SK-N-SH (cell line): ENCODE measurements around the gene BAG1. TPM values are rescaled to one million over a fixed set of nuclear protein-coding genes. Genes with fewer than 3 reads are reported as not detected.

Experiments
- CTCF ChIA-PET: fragments of 300-600, 350-600 bp; formaldehyde crosslinking; extraction: SDS; loops from one replicate; lab custom pipeline; 2021; lab: Yijun Ruan, JAX
- POLR2A ChIA-PET: fragments of 350-600 bp; sonication (Branson Sonifier 250); formaldehyde crosslinking; extraction: SDS; loops from one replicate; lab custom pipeline; 2020; ENCODE audit warnings: antibody characterized with exemption, inconsistent platforms; lab: Yijun Ruan, JAX
- DNase-seq: peaks from one replicate; pipeline ENCODE4 v3.0.0; 2012
- H2AFZ ChIP-seq: fragments of 200-600 bp; sonication (generic); 2 replicates; pipeline ENCODE4 v1.8.1; 2016; ENCODE audit warnings: antibody characterized with exemption, mild to moderate bottlenecking, low read depth
- H3F3A ChIP-seq: fragments of 200-600 bp; sonication (generic); replicated peaks from 2 replicates; pipeline ENCODE3; 2016; ENCODE audit warnings: antibody characterized with exemption, mild to moderate bottlenecking; ENCODE audit not compliant: insufficient read depth
- H3K27ac ChIP-seq, 2 experiments: fragments of 200-500 bp in 1 of 2; fragments of 200-600 bp in 1 of 2; sonication (Bioruptor generic) in 1 of 2; sonication (generic), shearing (Covaris generic) in 1 of 2; 2 replicates each; pipeline versions ENCODE4 v1.5.1 to v1.6.1; 2014 to 2016; ENCODE audit warnings: low read depth in 2 of 2, inconsistent platforms in 1 of 2, low read length in 1 of 2, mild to moderate bottlenecking in 1 of 2, mixed read lengths in 1 of 2
- H3K27me3 ChIP-seq: fragments of 200-600 bp; sonication (generic), shearing (Covaris generic); 2 replicates; pipeline ENCODE4 v1.6.1; 2016; ENCODE audit warnings: mixed run types; ENCODE audit not compliant: insufficient read depth
- H3K36me3 ChIP-seq, 2 experiments: fragments of 200-500 bp in 1 of 2; fragments of 200-600 bp in 1 of 2; sonication (Bioruptor generic) in 1 of 2; sonication (generic) in 1 of 2; replicated peaks in 1 of 2; 2 replicates each; pipeline versions ENCODE3 to v1.5.1; 2014 to 2016; ENCODE audit warnings: low read length in 1 of 2, mild to moderate bottlenecking in 1 of 2; ENCODE audit not compliant: insufficient read depth in 2 of 2, control insufficient read depth in 1 of 2
- H3K4me1 ChIP-seq, 2 experiments: fragments of 200-500 bp in 1 of 2; fragments of 200-600 bp in 1 of 2; sonication (Bioruptor generic) in 1 of 2; sonication (generic), shearing (Covaris generic) in 1 of 2; 2 replicates each; pipeline versions ENCODE4 v1.5.1 to v1.6.1; 2014 to 2016; ENCODE audit warnings: low read depth in 1 of 2, low read length in 1 of 2, mixed run types in 1 of 2; ENCODE audit not compliant: insufficient read depth in 2 of 2, control insufficient read depth in 1 of 2
- H3K4me2 ChIP-seq: fragments of 200-600 bp; sonication (generic), shearing (Covaris generic); 2 replicates; pipeline ENCODE4 v1.6.1; 2017; ENCODE audit warnings: mixed run types
- H3K4me3 ChIP-seq, 2 experiments: fragments of 200-500 bp in 1 of 2; fragments of 200-600 bp in 1 of 2; sonication (Bioruptor generic) in 1 of 2; sonication (generic), shearing (Covaris generic) in 1 of 2; 2 replicates each; pipeline versions ENCODE4 v1.5.1 to v1.8.1; 2014 to 2016; ENCODE audit warnings: low read depth in 2 of 2, inconsistent platforms in 1 of 2, low read length in 1 of 2, mild to moderate bottlenecking in 1 of 2, mixed read lengths in 1 of 2, moderate library complexity in 1 of 2
- H3K79me2 ChIP-seq: fragments of 200-600 bp; sonication (generic); 2 replicates; pipeline ENCODE4 v1.8.1; 2017; ENCODE audit warnings: mild to moderate bottlenecking; ENCODE audit not compliant: insufficient read depth
- H3K9ac ChIP-seq: fragments of 200-600 bp; sonication (generic); 2 replicates; pipeline ENCODE4 v1.6.1; 2017; ENCODE audit warnings: mixed run types
- H3K9me2 ChIP-seq: fragments of 200-600 bp; sonication (generic); 2 replicates; pipeline ENCODE4 v1.6.1; 2017; ENCODE audit warnings: mixed run types
- H3K9me3 ChIP-seq: fragments of 200-600 bp; sonication (generic); 2 replicates; pipeline ENCODE4 v1.6.1; 2017; ENCODE audit warnings: mixed run types, mild to moderate bottlenecking, moderate library complexity
- H4K20me1 ChIP-seq: fragments of 200-600 bp; sonication (generic); 2 replicates; pipeline ENCODE4 v1.6.1; 2017; ENCODE audit warnings: mild to moderate bottlenecking, mixed run types; ENCODE audit not compliant: insufficient read depth
- CHD2 ChIP-seq: fragments of 150-350 bp; IDR thresholded peaks from 2 replicates; pipeline ENCODE4 v1.6.1; 2018; ENCODE audit warnings: low read length; ENCODE audit not compliant: partially characterized antibody
- EP300 ChIP-seq, 2 experiments: IDR thresholded peaks; 2 replicates each; pipeline versions ENCODE4 v1.4.0 to v1.6.1; 2012; ENCODE audit warnings: borderline replicate concordance in 1 of 2, low read depth in 1 of 2, low read length in 1 of 2
- EZH2phosphoT487 ChIP-seq: fragments of 200-600 bp; sonication (generic); IDR thresholded peaks from 2 replicates; pipeline ENCODE4 v1.6.1; 2017; ENCODE audit warnings: low read depth, mixed run types, mild to moderate bottlenecking, antibody characterized with exemption, moderate library complexity, borderline replicate concordance
- FOSL2 ChIP-seq: IDR thresholded peaks from 2 replicates; pipeline ENCODE4 v1.4.0; 2012; ENCODE audit warnings: low read depth, mild to moderate bottlenecking, moderate library complexity, borderline replicate concordance
- FOXJ3 ChIP-seq: sonication (generic); formaldehyde crosslinking; IDR thresholded peaks from 2 replicates; pipeline ENCODE4 v1.5.1; 2020; ENCODE audit warnings: mild to moderate bottlenecking, missing genetic modification reagents
- GABPA ChIP-seq: IDR thresholded peaks from 2 replicates; pipeline ENCODE4 v1.4.0; 2012; ENCODE audit warnings: low read depth, mild to moderate bottlenecking
- JUND ChIP-seq: IDR thresholded peaks from 2 replicates; pipeline ENCODE4 v1.4.0; 2012
- MEF2A ChIP-seq: IDR thresholded peaks from 2 replicates; pipeline ENCODE4 v1.4.0; 2012; ENCODE audit warnings: low read depth, borderline replicate concordance
- NFIC ChIP-seq: IDR thresholded peaks from 2 replicates; pipeline ENCODE4 v1.4.0; 2012; ENCODE audit warnings: borderline replicate concordance
- POLR2AphosphoS5 ChIP-seq: IDR thresholded peaks from 2 replicates; pipeline ENCODE4 v1.6.1; 2012; ENCODE audit warnings: low read depth, low read length
- RCOR1 ChIP-seq: fragments of 150-350 bp; IDR thresholded peaks from 2 replicates; pipeline ENCODE4 v1.6.1; 2017; ENCODE audit warnings: antibody characterized with exemption, low read length
- RFX5 ChIP-seq: IDR thresholded peaks from 2 replicates; pipeline ENCODE4 v1.6.1; 2012; ENCODE audit warnings: mild to moderate bottlenecking, improper control_type of control experiment, low read length
- SIN3A ChIP-seq: IDR thresholded peaks from 2 replicates; pipeline ENCODE4 v1.6.1; 2012; ENCODE audit warnings: low read depth, mild to moderate bottlenecking, low read length, moderate library complexity, borderline replicate concordance
- SMC3 ChIP-seq: IDR thresholded peaks from 2 replicates; pipeline ENCODE4 v1.6.1; 2012; ENCODE audit warnings: low read depth, low read length, improper control_type of control experiment
- TAF1 ChIP-seq: IDR thresholded peaks from 2 replicates; pipeline ENCODE4 v1.6.1; 2012; ENCODE audit warnings: low read depth, mild to moderate bottlenecking, low read length, moderate library complexity, borderline replicate concordance
- YY1 ChIP-seq: IDR thresholded peaks from 2 replicates; pipeline ENCODE4 v1.4.0; 2012; ENCODE audit warnings: low read depth, mild to moderate bottlenecking
- WGBS: methylation state at CpG from one replicate; pipeline ENCODE4 v1.1.6; 2017; ENCODE audit warnings: low lambda C conversion rate; 5-methylcytosine and 5-hydroxymethylcytosine counted together
- polyA plus RNA-seq, 3 experiments: library from polyadenylated mRNA; depleted of rRNA; stranded (reverse); fragments of >200 nt; gene quantifications; 2 replicates each; pipeline ENCODE4 v1.2.3, GENCODE V29; 2012
- TF ChIP-seq, protein P1 (sequence below): fragments of 200-600 bp; sonication (generic); IDR thresholded peaks from 2 replicates; pipeline ENCODE4 v1.6.1; 2017; ENCODE audit warnings: antibody characterized with exemption, mild to moderate bottlenecking, moderate library complexity
- TF ChIP-seq, protein P2 (sequence below): IDR thresholded peaks from 2 replicates; pipeline ENCODE4 v1.6.1; 2012; ENCODE audit warnings: mild to moderate bottlenecking, low read depth, low read length, moderate library complexity
- TF ChIP-seq, protein P3 (sequence below): fragments of 150-350 bp; IDR thresholded peaks from 2 replicates; pipeline ENCODE4 v1.6.1; 2016; ENCODE audit warnings: mild to moderate bottlenecking, low read depth, low read length

The BAG1 gene
- polyA plus RNA-seq, 1 of the 3 experiments (the other 2 are of a cell fraction), result 49.9 TPM

DNA sequence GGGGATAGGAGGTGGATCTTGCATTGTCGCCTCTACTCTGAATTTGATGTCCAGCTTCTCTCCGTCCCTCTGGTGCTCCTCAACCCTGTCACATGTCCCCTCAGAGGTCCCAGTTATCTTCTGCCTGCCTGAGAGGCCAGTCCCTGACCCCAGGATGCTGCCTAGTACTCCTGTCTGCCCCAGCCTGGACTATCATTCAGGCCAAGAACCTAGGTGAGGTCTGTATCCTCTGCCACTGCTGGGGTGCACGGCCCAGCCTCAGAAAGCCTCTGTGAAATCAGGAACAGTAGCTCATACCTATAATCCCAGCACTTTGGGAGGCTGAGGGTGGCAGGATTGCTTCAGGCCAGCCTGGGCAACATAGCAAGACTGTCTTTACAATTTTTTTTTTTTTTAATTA lies 15.9 kb downstream of the BAG1 start:
- Histone ChIP-seq H3K79me2 (no peaks in the 10 kb centered on the region), H3K4me1 (no peaks in the 10 kb centered on the region; a peak in 1 of 4 replicates), H3K4me3 (no peak overlapping the region), H3F3A (peaks cover 5% of the 10 kb centered on the region), H3K27ac (no peak overlapping the region), H3K27me3 (no peaks in the 10 kb centered on the region), H3K9me2 (no peaks in the 10 kb centered on the region), H3K4me2 (no peak overlapping the region), H2AFZ (no peak overlapping the region), H3K9ac (no peak overlapping the region), H4K20me1 (no peaks in the 10 kb centered on the region), H3K9me3 (no peaks in the 10 kb centered on the region), H3K36me3 (peaks cover 3 to 13% of the 10 kb centered on the region in 2 experiments)
- TF ChIP-seq YY1 (no peak), MEF2A (no peak), RFX5 (no peak)
- TF ChIP-seq, protein P1, sequence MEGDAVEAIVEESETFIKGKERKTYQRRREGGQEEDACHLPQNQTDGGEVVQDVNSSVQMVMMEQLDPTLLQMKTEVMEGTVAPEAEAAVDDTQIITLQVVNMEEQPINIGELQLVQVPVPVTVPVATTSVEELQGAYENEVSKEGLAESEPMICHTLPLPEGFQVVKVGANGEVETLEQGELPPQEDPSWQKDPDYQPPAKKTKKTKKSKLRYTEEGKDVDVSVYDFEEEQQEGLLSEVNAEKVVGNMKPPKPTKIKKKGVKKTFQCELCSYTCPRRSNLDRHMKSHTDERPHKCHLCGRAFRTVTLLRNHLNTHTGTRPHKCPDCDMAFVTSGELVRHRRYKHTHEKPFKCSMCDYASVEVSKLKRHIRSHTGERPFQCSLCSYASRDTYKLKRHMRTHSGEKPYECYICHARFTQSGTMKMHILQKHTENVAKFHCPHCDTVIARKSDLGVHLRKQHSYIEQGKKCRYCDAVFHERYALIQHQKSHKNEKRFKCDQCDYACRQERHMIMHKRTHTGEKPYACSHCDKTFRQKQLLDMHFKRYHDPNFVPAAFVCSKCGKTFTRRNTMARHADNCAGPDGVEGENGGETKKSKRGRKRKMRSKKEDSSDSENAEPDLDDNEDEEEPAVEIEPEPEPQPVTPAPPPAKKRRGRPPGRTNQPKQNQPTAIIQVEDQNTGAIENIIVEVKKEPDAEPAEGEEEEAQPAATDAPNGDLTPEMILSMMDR, result no peak
- DNase-seq, result no peak
- ChIA-PET POLR2A (no interaction called here), CTCF (interaction anchor here (0.9 to 1.8 kb wide), 4 partner anchors 8 to 23 kb away, joined by 3 to 5 read pairs (median 4); partner anchors contain the start of genes BAG1 and SPINK4)
- 100% methylated on average over 2 of the region's 3 CpGs for WGBS

DNA sequence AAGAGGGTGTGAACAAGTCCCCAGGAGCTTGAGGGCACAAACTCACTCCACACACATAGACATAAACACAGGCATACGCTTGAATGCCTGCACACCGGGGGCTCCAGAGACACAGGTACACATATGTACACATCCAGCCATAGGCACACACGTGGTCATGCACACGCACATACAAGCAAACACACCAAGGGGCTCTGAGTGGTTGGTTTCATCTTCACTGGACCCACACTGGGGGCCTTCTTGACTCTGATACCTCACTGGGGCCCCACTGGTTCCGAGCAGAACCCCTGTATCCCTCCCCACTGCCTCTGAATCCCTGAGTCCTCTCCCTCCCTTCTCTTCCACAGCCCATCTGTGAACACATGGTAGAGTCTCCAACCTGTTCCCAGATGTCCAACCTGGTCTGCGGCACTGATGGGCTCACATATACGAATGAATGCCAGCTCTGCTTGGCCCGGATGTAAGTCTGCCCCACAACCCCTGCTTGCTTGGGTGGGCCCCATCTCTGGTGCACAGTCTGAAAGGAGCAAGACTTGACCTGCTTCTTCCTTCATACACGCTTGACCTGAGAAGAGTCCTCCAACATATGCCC lies 18.1 kb downstream of the BAG1 start:
- H3K4me2 ChIP-seq, result no peak overlapping the region
- H4K20me1 ChIP-seq, result no peaks in the 10 kb centered on the region
- 98% methylated on average over 9 of the region's 9 CpGs for WGBS
- TF ChIP-seq SIN3A, result no peak
- no peak for TF ChIP-seq SMC3
- TF ChIP-seq POLR2AphosphoS5, result no peak
- TF ChIP-seq RCOR1, result no peak
- TF ChIP-seq NFIC, result no peak
- TF ChIP-seq, protein P1, result no peak
- TF ChIP-seq JUND, result no peak
- no peak for TF ChIP-seq TAF1
- TF ChIP-seq FOSL2, result no peak
- no peak for TF ChIP-seq EP300 (IDR thresholded peaks at IDR 0.05; ENCODE audit: borderline replicate concordance in 1 of 2, low read depth in 1 of 2, low read length in 1 of 2)
- TF ChIP-seq, protein P2, sequence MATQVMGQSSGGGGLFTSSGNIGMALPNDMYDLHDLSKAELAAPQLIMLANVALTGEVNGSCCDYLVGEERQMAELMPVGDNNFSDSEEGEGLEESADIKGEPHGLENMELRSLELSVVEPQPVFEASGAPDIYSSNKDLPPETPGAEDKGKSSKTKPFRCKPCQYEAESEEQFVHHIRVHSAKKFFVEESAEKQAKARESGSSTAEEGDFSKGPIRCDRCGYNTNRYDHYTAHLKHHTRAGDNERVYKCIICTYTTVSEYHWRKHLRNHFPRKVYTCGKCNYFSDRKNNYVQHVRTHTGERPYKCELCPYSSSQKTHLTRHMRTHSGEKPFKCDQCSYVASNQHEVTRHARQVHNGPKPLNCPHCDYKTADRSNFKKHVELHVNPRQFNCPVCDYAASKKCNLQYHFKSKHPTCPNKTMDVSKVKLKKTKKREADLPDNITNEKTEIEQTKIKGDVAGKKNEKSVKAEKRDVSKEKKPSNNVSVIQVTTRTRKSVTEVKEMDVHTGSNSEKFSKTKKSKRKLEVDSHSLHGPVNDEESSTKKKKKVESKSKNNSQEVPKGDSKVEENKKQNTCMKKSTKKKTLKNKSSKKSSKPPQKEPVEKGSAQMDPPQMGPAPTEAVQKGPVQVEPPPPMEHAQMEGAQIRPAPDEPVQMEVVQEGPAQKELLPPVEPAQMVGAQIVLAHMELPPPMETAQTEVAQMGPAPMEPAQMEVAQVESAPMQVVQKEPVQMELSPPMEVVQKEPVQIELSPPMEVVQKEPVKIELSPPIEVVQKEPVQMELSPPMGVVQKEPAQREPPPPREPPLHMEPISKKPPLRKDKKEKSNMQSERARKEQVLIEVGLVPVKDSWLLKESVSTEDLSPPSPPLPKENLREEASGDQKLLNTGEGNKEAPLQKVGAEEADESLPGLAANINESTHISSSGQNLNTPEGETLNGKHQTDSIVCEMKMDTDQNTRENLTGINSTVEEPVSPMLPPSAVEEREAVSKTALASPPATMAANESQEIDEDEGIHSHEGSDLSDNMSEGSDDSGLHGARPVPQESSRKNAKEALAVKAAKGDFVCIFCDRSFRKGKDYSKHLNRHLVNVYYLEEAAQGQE, result no peak
- no peak for TF ChIP-seq FOXJ3 (CRISPR knock-in tag)
- TF ChIP-seq, protein P3, sequence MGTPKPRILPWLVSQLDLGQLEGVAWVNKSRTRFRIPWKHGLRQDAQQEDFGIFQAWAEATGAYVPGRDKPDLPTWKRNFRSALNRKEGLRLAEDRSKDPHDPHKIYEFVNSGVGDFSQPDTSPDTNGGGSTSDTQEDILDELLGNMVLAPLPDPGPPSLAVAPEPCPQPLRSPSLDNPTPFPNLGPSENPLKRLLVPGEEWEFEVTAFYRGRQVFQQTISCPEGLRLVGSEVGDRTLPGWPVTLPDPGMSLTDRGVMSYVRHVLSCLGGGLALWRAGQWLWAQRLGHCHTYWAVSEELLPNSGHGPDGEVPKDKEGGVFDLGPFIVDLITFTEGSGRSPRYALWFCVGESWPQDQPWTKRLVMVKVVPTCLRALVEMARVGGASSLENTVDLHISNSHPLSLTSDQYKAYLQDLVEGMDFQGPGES, result no peak
- no peak for TF ChIP-seq GABPA
- TF ChIP-seq EZH2phosphoT487, result no peak
- TF ChIP-seq CHD2, result no peak

More for the DNA sequence above, 18.1 kb downstream of the BAG1 start:
- ChIA-PET POLR2A (no interaction called here), CTCF (no interaction called here)
- H2AFZ ChIP-seq, result no peak overlapping the region
- H3K4me1 ChIP-seq, result no peaks in the 10 kb centered on the region; a peak in 1 of 4 replicates
- H3K9me2 ChIP-seq, result no peaks in the 10 kb centered on the region
- H3K27me3 ChIP-seq, result no peaks in the 10 kb centered on the region
- H3K9me3 ChIP-seq, result no peaks in the 10 kb centered on the region
- H3K4me3 ChIP-seq, result no peak overlapping the region
- peaks cover 5% of the 10 kb centered on the region for H3F3A ChIP-seq
- no peak overlapping the region for H3K9ac ChIP-seq
- no peaks in the 10 kb centered on the region for H3K36me3 ChIP-seq
- no peaks in the 10 kb centered on the region for H3K79me2 ChIP-seq
- no peak for DNase-seq
- H3K27ac ChIP-seq, result no peak overlapping the region
